Transverse colon (tissue), 4 donors: ENCODE measurements around the gene UPF3B. TPM values are rescaled to one million over a fixed set of nuclear protein-coding genes. Genes with fewer than 3 reads are reported as not detected.
"Not testable (repeated sequence)": the region's sequence is repeated elsewhere in the genome, so short reads cannot be mapped to it uniquely, and the experiment has no call there.

Experiments
- DNase-seq: peaks from one replicate; pipeline ENCODE4 v3.0.0-alpha.2; 2019
- H3K27ac ChIP-seq, 4 donors: fragments of 200-600 bp; sonication (generic); 2 replicates each; pipeline ENCODE4 v1.5.1; 2016 to 2018; ENCODE audit warnings: inconsistent platforms in 4 of 4
- H3K27me3 ChIP-seq: fragments of 200-600 bp; sonication (generic); 2 replicates; pipeline ENCODE4 v1.5.1; 2017; ENCODE audit warnings: inconsistent platforms
- H3K36me3 ChIP-seq, 4 donors: fragments of 200-600 bp; sonication (generic); 2 replicates each; pipeline ENCODE4 v1.5.1; 2017 to 2019; ENCODE audit warnings: inconsistent platforms in 4 of 4
- H3K4me1 ChIP-seq, 4 donors: fragments of 200-600 bp; sonication (generic); 2 replicates each; pipeline ENCODE4 v1.5.1; 2017 to 2020; ENCODE audit warnings: inconsistent platforms in 4 of 4
- H3K4me3 ChIP-seq, 4 donors: fragments of 200-600 bp; sonication (generic); 1 replicate in 1 of 4; 2 replicates in 3 of 4; pipeline versions ENCODE4 v1.5.1 to v1.6.1; 2017 to 2019; ENCODE audit warnings: inconsistent platforms in 4 of 4
- H3K9me3 ChIP-seq, 2 donors: fragments of 200-600 bp; sonication (generic); 2 replicates each; pipeline ENCODE4 v1.5.1; 2017 to 2019; ENCODE audit warnings: inconsistent platforms in 2 of 2
- EP300 ChIP-seq: sonication (generic); formaldehyde crosslinking; IDR thresholded peaks from one replicate; pipeline ENCODE4 v1.6.1; 2017; ENCODE audit warnings: antibody characterized with exemption, low read depth
- POLR2A ChIP-seq: fragments of 450-650 bp; IDR thresholded peaks from one replicate; pipeline ENCODE4 v1.6.1; 2016; ENCODE audit warnings: antibody characterized with exemption, mild to moderate bottlenecking, moderate library complexity
- POLR2AphosphoS5 ChIP-seq, 3 donors: sonication (generic); formaldehyde crosslinking; IDR thresholded peaks; one replicate each; pipeline ENCODE4 v1.6.1; 2016; ENCODE audit warnings: antibody characterized with exemption in 3 of 3
- WGBS, 2 donors: methylation state at CpG; one replicate each; pipeline ENCODE4 v1.1.5; 2018; ENCODE audit warnings: low coverage in 1 of 2; 5-methylcytosine and 5-hydroxymethylcytosine counted together
- in situ Hi-C, 4 donors: fragments of 200-750 bp; cut with MboI; loops; one replicate each; pipeline versions ENCODE4 v1.15.0 to v1.15.1; 2017; ENCODE audit warnings: low sequenced_read_pairs in 3 of 4, low pct_ligation_motif_present in 1 of 4, low pct_unique_long_range_greater_than_20kb in 1 of 4
- intact Hi-C: fragments of 100-400 bp; cut with DNase I; formaldehyde crosslinking; loops from one replicate; pipeline ENCODE4 v1.15.1; 2023; ENCODE audit warnings: low total_unique reads
- total RNA-seq, 4 donors: library from RNA; depleted of rRNA; stranded (reverse); fragments of >200 nt; gene quantifications; one replicate each; pipeline ENCODE4 v1.1.0, GENCODE V29; 2016
- TF ChIP-seq, protein P1 (sequence below), 5 experiments: fragments of 200-600 bp in 3 of 5; fragments of 450-650 bp in 2 of 5; sonication (generic) in 3 of 5; IDR thresholded peaks; 1 replicate in 2 of 5; 2 replicates in 3 of 5; pipeline ENCODE4 v1.5.1; 2016 to 2017; ENCODE audit warnings: antibody characterized with exemption in 5 of 5, inconsistent platforms in 3 of 5, mild to moderate bottlenecking in 2 of 5, moderate library complexity in 1 of 5

UPF3B gene
- total RNA-seq, 4 donors from 2014 or later: 3.4 to 16.8 (median 5.7) TPM

GRCh38 chrX:119809185-119809666 lies 43.5 kb downstream of the UPF3B start:
- Histone ChIP-seq H3K27ac (no peak overlapping the region), H3K27me3 (no peaks in the 10 kb centered on the region), H3K9me3 (no peaks in the 10 kb centered on the region), H3K4me3 (no peak overlapping the region), H3K4me1 (no peaks in the 10 kb centered on the region), H3K36me3 (no peaks in the 10 kb centered on the region)
- WGBS, 2 donors: 48 to 100% methylated on average over 1 of the region's 1 CpG
- no peak for TF ChIP-seq POLR2A
- no peak for TF ChIP-seq POLR2AphosphoS5 (IDR thresholded peaks at IDR 0.05)
- TF ChIP-seq, protein P1, sequence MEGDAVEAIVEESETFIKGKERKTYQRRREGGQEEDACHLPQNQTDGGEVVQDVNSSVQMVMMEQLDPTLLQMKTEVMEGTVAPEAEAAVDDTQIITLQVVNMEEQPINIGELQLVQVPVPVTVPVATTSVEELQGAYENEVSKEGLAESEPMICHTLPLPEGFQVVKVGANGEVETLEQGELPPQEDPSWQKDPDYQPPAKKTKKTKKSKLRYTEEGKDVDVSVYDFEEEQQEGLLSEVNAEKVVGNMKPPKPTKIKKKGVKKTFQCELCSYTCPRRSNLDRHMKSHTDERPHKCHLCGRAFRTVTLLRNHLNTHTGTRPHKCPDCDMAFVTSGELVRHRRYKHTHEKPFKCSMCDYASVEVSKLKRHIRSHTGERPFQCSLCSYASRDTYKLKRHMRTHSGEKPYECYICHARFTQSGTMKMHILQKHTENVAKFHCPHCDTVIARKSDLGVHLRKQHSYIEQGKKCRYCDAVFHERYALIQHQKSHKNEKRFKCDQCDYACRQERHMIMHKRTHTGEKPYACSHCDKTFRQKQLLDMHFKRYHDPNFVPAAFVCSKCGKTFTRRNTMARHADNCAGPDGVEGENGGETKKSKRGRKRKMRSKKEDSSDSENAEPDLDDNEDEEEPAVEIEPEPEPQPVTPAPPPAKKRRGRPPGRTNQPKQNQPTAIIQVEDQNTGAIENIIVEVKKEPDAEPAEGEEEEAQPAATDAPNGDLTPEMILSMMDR (IDR thresholded peaks at IDR 0.05): no peak
- no peak for TF ChIP-seq EP300
- no peak for DNase-seq
- in situ Hi-C loops: no loop called here
- intact Hi-C loops: no loop called here

- H3K4me3 ChIP-seq, H3K4me1 ChIP-seq, DNase-seq, H3K36me3 ChIP-seq, H3K27me3 ChIP-seq, in situ Hi-C loops, H3K9me3 ChIP-seq, intact Hi-C loops, H3K27ac ChIP-seq: not testable (repeated sequence)
- 58% methylated on average over 3 of the region's 4 CpGs; no CpG with 5 or more reads in 1 of the 2 donors for WGBS, 2 donors
These were observed 44.3 kb downstream of the UPF3B start for GRCh38 chrX:119808461-119808860.

DNA sequence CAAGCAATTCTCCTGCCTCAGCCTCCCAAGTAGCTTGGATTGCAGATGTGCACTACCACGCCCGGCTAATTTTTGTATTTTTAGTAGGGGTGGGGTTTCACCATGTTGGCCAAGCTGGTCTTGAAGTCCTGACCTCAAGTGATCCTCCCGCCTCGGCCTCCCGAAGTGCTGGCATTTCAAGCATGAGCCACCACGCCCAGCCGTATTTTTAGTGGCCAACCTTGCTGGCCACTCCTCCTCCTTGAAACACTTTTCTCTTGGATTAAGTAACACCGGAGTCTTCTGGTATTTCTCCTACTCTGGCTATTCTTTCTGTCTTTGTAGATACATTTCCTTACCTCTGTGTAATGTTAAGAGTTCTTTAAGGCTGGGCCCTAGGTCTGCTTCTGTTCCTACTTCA lies 50.2 kb downstream of the UPF3B start:
- Histone ChIP-seq H3K27ac (no peak overlapping the region), H3K9me3 (no peaks in the 10 kb centered on the region), H3K27me3 (no peaks in the 10 kb centered on the region), H3K36me3 (no peaks in the 10 kb centered on the region), H3K4me1 (no peaks in the 10 kb centered on the region), H3K4me3 (no peak overlapping the region)
- no peak for DNase-seq
- TF ChIP-seq EP300: no peak
- TF ChIP-seq POLR2A: no peak
- no peak for TF ChIP-seq POLR2AphosphoS5 (IDR thresholded peaks at IDR 0.05)
- TF ChIP-seq, protein P1 (IDR thresholded peaks at IDR 0.05): no peak
- WGBS, 2 donors: 91% methylated on average over 8 of the region's 8 CpGs; no CpG with 5 or more reads in 1 of the 2 donors
- in situ Hi-C loops (no loop called here), intact Hi-C loops (no loop called here)

DNA sequence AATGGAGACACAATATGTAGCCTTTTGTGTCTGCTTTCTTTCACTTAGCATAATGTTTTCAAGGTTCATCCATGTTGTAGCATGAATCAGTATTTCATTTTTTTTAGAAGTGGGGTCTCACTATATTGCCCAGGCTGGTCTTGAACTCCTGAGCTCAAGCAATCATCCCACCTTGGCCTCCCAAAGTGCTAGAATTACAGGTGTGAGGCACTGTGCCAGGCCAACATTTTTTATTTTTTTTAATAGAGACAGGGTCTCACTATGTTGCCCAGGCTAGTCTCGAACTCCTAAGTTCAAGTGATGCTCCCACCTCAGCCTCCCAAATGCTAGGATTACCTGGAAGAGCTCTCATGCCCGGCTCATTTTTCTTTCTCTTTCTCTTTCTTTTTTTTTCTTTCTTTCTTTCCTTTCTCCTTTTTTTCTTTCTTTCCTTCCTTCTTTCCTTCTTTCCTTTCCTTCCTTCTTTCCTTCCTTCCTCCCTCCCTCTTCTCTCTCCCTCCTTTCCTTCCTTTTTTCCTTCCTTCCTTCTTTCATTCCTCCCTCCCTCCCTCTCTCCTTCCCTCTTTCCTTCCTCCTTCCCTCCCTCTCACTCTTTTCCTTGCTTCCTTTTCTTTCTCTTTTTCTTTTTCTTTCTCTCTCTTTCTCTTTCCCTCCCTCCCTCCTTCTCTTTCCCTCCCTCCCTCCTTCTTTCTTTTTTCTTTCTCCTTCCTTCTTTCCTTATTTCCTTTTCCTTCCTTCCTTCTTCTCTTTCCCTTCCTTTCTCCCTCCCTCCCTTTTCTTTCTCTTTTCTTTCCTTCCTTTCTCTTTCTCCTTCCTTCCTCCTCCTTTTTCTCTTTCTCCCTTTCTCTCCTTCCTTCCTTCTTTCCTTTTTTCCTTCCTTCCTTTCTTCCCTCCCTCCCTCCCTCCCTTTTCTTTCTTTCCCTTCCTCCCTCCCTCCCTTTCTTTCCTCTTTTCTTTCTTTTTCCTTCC lies 51.2 kb downstream of the UPF3B start:
- intact Hi-C loops: no loop called here
- 84% methylated on average over 2 of the region's 2 CpGs; no CpG with 5 or more reads in 1 of the 2 donors for WGBS, 2 donors
- in situ Hi-C loops: no loop called here
- TF ChIP-seq EP300: no peak
- TF ChIP-seq, protein P1 (IDR thresholded peaks at IDR 0.05): no peak
- no peak for TF ChIP-seq POLR2A
- TF ChIP-seq POLR2AphosphoS5 (IDR thresholded peaks at IDR 0.05): no peak
- no peak overlapping the region for H3K4me3 ChIP-seq
- H3K27me3 ChIP-seq: no peaks in the 10 kb centered on the region
- no peaks in the 10 kb centered on the region for H3K4me1 ChIP-seq
- H3K27ac ChIP-seq: no peak overlapping the region
- DNase-seq: no peak
- no peaks in the 10 kb centered on the region for H3K9me3 ChIP-seq
- H3K36me3 ChIP-seq: no peaks in the 10 kb centered on the region
